ELR (cell line): ENCODE results near the gene RAB14.
A peak's percentile ranks its signal among the peaks of the same experiment; 100 is the strongest.

Experiments used
- DNase-seq: peaks from one replicate; pipeline ENCODE4 v3.0.0-alpha.2; 2015; ENCODE audit warnings: low read depth

RAB14 gene

GRCh38 chr9:121219530-121219929, 17.9 kb upstream of the RAB14 start:
- no peak for DNase-seq

GRCh38 chr9:121218357-121219027, 16.8 kb upstream of the RAB14 start:
- no peak for DNase-seq

GRCh38 chr9:121217609-121218292, 16.1 kb upstream of the RAB14 start:
- DNase-seq, result peak; percentile 86

- no peak for DNase-seq
Measured at GRCh38 chr9:121216271-121216805, 14.7 kb upstream of the RAB14 start.

GRCh38 chr9:121214005-121214404, 12.3 kb upstream of the RAB14 start:
- no peak for DNase-seq

GRCh38 chr9:121213136-121213806, 11.6 kb upstream of the RAB14 start:
- peak; percentile 90 for DNase-seq

- no peak for DNase-seq
Measured at GRCh38 chr9:121210536-121210935, 8.9 kb upstream of the RAB14 start.

GRCh38 chr9:121207371-121207940, 5.8 kb upstream of the RAB14 start:
- no peak for DNase-seq

GRCh38 chr9:121206516-121207370, 5.1 kb upstream of the RAB14 start:
- DNase-seq, result no peak

GRCh38 chr9:121204611-121205010, 2.9 kb upstream of the RAB14 start:
- DNase-seq, result no peak

GRCh38 chr9:121204121-121204520, 2.5 kb upstream of the RAB14 start:
- DNase-seq, result peak; percentile 43

- peak; percentile 47 for DNase-seq
Measured at GRCh38 chr9:121201045-121201737, 478 bp downstream of the RAB14 start.

GRCh38 chr9:121200356-121200755, 1.3 kb downstream of the RAB14 start:
- DNase-seq, result peak; percentile 19

- DNase-seq, result peak; percentile 54
Measured at GRCh38 chr9:121199921-121200320, 1.7 kb downstream of the RAB14 start.

- DNase-seq, result no peak
Measured at GRCh38 chr9:121198512-121199042, 3.1 kb downstream of the RAB14 start.

- DNase-seq, result peak; percentile 18
Measured at GRCh38 chr9:121197132-121197531, 4.5 kb downstream of the RAB14 start.

GRCh38 chr9:121196389-121196788, 5.3 kb downstream of the RAB14 start:
- no peak for DNase-seq

GRCh38 chr9:121194730-121195129, 6.9 kb downstream of the RAB14 start:
- no peak for DNase-seq

GRCh38 chr9:121192959-121193640, 8.6 kb downstream of the RAB14 start:
- DNase-seq, result no peak

- no peak for DNase-seq
Measured at GRCh38 chr9:121192518-121192917, 9.2 kb downstream of the RAB14 start.
